Stimulated activated CD4-positive, alpha-beta T cell treated with anti-CD3 and anti-CD28 coated beads, TNF-alpha, amount 100 ng/mL, for 24 hours (primary cell): Measurements from ENCODE around the gene TUBD1.

Experiments
- DNase-seq, 3 experiments: peaks; one replicate each; pipeline ENCODE4 v3.0.0-alpha.2; 2020; ENCODE audit warnings: low read depth in 3 of 3

Gene TUBD1

GRCh38 chr17:59825533-59826322 is 67.0 kb downstream of the TUBD1 start:
- no peak for DNase-seq

GRCh38 chr17:59815965-59816364 is 76.8 kb downstream of the TUBD1 start:
- DNase-seq = no peak

GRCh38 chr17:59814685-59815084 is 78.1 kb downstream of the TUBD1 start:
- DNase-seq = no peak

GRCh38 chr17:59814276-59814675 is 78.5 kb downstream of the TUBD1 start:
- DNase-seq = no peak

- no peak for DNase-seq
Observed at GRCh38 chr17:59812139-59812538, 80.6 kb downstream of the TUBD1 start.

- no peak for DNase-seq
Observed at GRCh38 chr17:59811209-59811608, 81.5 kb downstream of the TUBD1 start.

- no peak for DNase-seq
Observed at GRCh38 chr17:59810894-59811153, 81.9 kb downstream of the TUBD1 start.
